ENCODE results near the gene USP37. TPM values are rescaled to one million over a fixed set of nuclear protein-coding genes. Genes with fewer than 3 reads are reported as not detected.

USP37 gene
- total RNA-seq, 1 experiment from 2014 or later, result 34.9 TPM

- H3K4me3 ChIP-seq, result peak overlapping the region; percentile 82
- H3K27ac ChIP-seq, result no peak overlapping the region; the same call in 1 of the 2 replicates
- H3K36me3 ChIP-seq, result peaks cover 11% of the 10 kb centered on the region; the same call in 1 of the 2 replicates
- no peak for DNase-seq
- H3K9me3 ChIP-seq (replicated peaks), result no peaks in the 10 kb centered on the region
- no peaks in the 10 kb centered on the region for H3K27me3 ChIP-seq
- peaks cover 12% of the 10 kb centered on the region; the same call in 1 of the 2 replicates for H3K4me1 ChIP-seq
These were observed 166.9 kb downstream of the USP37 start for GRCh38 chr2:218400930-218401881.

Other genes starting within 250 kb of the USP37 start
- gene CATIP, start 211.5 kb downstream of the USP37 start, total RNA-seq (2014; rRNA removed; shearing (Covaris generic)), result not detected in 2 replicates
- gene SLC11A1, start 186.1 kb downstream of the USP37 start, total RNA-seq (2014; rRNA removed; shearing (Covaris generic)), result 0.35 and 0.36 TPM in 2 replicates
- 61.5 and 69.9 TPM in 2 replicates for gene CTDSP1, start 168.5 kb downstream of the USP37 start, total RNA-seq (2014; rRNA removed; shearing (Covaris generic))
- 0.02 and 0.03 TPM in 2 replicates for gene VIL1, start 149.2 kb downstream of the USP37 start, total RNA-seq (2014; rRNA removed; shearing (Covaris generic))
- gene CNOT9, start 488 bp upstream of the USP37 start, total RNA-seq (2014; rRNA removed; shearing (Covaris generic)), result 166 and 188 TPM in 2 replicates
- 0.71 and 0.75 TPM in 2 replicates for gene PLCD4, start 39.5 kb upstream of the USP37 start, total RNA-seq (2014; rRNA removed; shearing (Covaris generic))
- 14.6 and 15.0 TPM in 2 replicates for gene ZNF142, start 91.3 kb upstream of the USP37 start, total RNA-seq (2014; rRNA removed; shearing (Covaris generic))
- gene BCS1L, start 91.3 kb upstream of the USP37 start, total RNA-seq (2014; rRNA removed; shearing (Covaris generic)), result 33.7 and 34.6 TPM in 2 replicates
- 18.5 and 22.6 TPM in 2 replicates for gene RNF25, start 103.7 kb upstream of the USP37 start, total RNA-seq (2014; rRNA removed; shearing (Covaris generic))
- 11.2 and 14.9 TPM in 2 replicates for gene STK36, start 103.7 kb upstream of the USP37 start, total RNA-seq (2014; rRNA removed; shearing (Covaris generic))
- gene TTLL4, start 142.5 kb upstream of the USP37 start, total RNA-seq (2014; rRNA removed; shearing (Covaris generic)), result 52.1 and 60.8 TPM in 2 replicates
- gene CYP27A1, start 213.8 kb upstream of the USP37 start, total RNA-seq (2014; rRNA removed; shearing (Covaris generic)), result 3.2 and 3.6 TPM in 2 replicates